GM12873 (cell line): Measurements from ENCODE around the gene SRPRB.

Experiments
- TF ChIP-seq, protein P1 (sequence below): IDR thresholded peaks from 2 replicates; pipeline ENCODE4 v1.5.1; 2012; ENCODE audit warnings: low read depth, mild to moderate bottlenecking, moderate library complexity, low read length, control low read depth; ENCODE audit not compliant: insufficient read depth; ENCODE audit errors: missing control alignments

SRPRB gene

GRCh38 chr3:133866141-133866540, 60.5 kb downstream of the SRPRB start:
- TF ChIP-seq, protein P1, sequence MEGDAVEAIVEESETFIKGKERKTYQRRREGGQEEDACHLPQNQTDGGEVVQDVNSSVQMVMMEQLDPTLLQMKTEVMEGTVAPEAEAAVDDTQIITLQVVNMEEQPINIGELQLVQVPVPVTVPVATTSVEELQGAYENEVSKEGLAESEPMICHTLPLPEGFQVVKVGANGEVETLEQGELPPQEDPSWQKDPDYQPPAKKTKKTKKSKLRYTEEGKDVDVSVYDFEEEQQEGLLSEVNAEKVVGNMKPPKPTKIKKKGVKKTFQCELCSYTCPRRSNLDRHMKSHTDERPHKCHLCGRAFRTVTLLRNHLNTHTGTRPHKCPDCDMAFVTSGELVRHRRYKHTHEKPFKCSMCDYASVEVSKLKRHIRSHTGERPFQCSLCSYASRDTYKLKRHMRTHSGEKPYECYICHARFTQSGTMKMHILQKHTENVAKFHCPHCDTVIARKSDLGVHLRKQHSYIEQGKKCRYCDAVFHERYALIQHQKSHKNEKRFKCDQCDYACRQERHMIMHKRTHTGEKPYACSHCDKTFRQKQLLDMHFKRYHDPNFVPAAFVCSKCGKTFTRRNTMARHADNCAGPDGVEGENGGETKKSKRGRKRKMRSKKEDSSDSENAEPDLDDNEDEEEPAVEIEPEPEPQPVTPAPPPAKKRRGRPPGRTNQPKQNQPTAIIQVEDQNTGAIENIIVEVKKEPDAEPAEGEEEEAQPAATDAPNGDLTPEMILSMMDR, result no peak

DNA sequence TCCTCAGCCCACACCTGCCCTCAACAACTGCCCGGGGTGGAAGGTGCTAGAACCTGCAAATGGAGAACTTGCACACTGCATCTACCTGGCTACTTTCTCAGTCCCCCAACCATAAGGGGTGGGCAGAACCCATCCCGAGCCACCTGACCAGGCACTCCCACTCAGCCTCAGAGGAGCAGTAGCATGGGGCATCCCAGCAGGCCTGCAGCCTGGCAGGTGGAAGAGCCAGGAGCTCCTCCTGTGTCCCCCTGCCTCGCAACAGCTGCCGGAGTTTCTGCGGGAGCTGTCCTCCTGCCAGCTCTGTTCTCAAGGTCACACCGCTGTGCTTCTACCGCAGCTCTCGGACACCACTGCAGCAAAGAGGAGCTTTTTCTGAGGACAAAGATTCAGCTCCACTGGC, 62.6 kb downstream of the SRPRB start:
- TF ChIP-seq, protein P1, result no peak

GRCh38 chr3:133868758-133869475, 63.3 kb downstream of the SRPRB start:
- TF ChIP-seq, protein P1, result no peak

DNA sequence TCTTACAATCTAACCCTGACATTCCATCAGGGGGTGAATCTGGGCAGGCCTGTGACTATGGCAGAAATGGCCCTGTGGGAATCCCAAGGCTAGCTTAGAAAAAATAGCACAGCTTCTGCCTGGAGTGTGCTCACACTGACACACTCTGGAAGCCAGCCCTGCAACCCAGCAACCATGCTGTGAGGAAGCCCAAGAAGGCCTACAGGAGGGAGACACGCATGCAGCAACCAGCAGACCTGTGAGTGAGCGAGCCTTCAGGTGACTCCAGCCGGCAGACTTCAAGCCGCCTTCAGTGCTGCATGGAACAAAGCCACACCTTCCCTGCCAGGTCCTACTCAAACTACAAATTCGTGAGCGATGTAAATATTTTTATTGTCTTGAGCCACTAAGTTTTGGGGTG, 64.0 kb downstream of the SRPRB start:
- TF ChIP-seq, protein P1, result no peak

DNA sequence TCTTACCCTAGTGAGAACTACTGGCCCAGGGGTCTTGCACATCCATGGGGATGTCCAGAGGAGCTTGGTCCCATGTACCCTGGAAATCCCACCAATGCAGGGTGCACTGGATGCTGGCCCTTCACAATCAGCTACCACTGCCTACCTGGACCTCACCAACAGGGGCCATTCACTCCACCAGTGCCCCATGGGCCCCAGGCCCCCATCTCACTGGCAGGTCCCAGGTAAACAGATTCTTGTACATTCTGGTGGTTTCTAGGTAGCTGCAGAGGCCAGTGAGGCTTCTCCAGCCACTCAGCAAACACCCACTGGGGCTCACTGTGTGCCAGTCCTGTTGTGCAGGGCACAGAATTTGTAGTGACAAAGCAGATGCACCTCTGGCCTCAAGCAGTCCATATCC, 65.2 kb downstream of the SRPRB start:
- TF ChIP-seq, protein P1, result no peak
